GM23338 (cell line): ENCODE data around the gene CAPS. TPM values are rescaled to one million over a fixed set of nuclear protein-coding genes. Genes with fewer than 3 reads are reported as not detected.

Experiments used
- ATAC-seq: fragments of 200-7000 bp; cut with Tn5 transposase; 3 replicates; pipeline ENCODE4 v1.9.1; 2020
- DNase-seq: peaks from one replicate; pipeline ENCODE4 v3.0.0-alpha.2; 2015; ENCODE audit warnings: low spot score
- H2AFZ ChIP-seq: fragments of 200-600 bp; sonication (generic); 2 replicates; pipeline ENCODE4 v1.8.0; 2016; ENCODE audit warnings: antibody characterized with exemption, mild to moderate bottlenecking, moderate library complexity
- H3F3A ChIP-seq: fragments of 200-600 bp; sonication (generic); replicated peaks from 2 replicates; pipeline ENCODE4 v1.8.0; 2017; ENCODE audit warnings: antibody characterized with exemption, mixed run types, low read depth
- H3K27ac ChIP-seq: fragments of 200-600 bp; sonication (generic); 2 replicates; pipeline ENCODE4 v1.6.1; 2016; ENCODE audit warnings: low read depth
- H3K27me3 ChIP-seq: fragments of 200-600 bp; sonication (generic); 2 replicates; pipeline ENCODE4 v1.8.0; 2016; ENCODE audit warnings: mild to moderate bottlenecking, mixed run types, moderate library complexity; ENCODE audit not compliant: insufficient read depth
- H3K36me3 ChIP-seq: fragments of 200-600 bp; sonication (generic); 2 replicates; pipeline ENCODE4 v1.8.0; 2016; ENCODE audit warnings: mild to moderate bottlenecking; ENCODE audit not compliant: insufficient read depth
- H3K4me1 ChIP-seq: fragments of 200-600 bp; sonication (generic); 2 replicates; pipeline ENCODE4 v1.8.0; 2016; ENCODE audit warnings: mild to moderate bottlenecking, moderate library complexity; ENCODE audit not compliant: insufficient read depth
- H3K4me2 ChIP-seq: fragments of 200-600 bp; sonication (generic); 2 replicates; pipeline ENCODE4 v1.7.1; 2017; ENCODE audit warnings: mixed run types
- H3K4me3 ChIP-seq: fragments of 200-600 bp; sonication (generic); 2 replicates; pipeline ENCODE4 v1.6.1; 2016; ENCODE audit warnings: mixed run types
- H3K79me2 ChIP-seq: fragments of 200-600 bp; sonication (generic); replicated peaks from 2 replicates; pipeline ENCODE4 v1.8.0; 2017; ENCODE audit warnings: mild to moderate bottlenecking; ENCODE audit not compliant: insufficient read depth
- H3K9me2 ChIP-seq: fragments of 200-600 bp; sonication (generic); 2 replicates; pipeline ENCODE4 v1.8.0; 2017; ENCODE audit not compliant: insufficient read depth
- H4K20me1 ChIP-seq: fragments of 200-600 bp; sonication (generic); replicated peaks from 2 replicates; pipeline ENCODE4 v1.8.0; 2017; ENCODE audit warnings: mild to moderate bottlenecking; ENCODE audit not compliant: insufficient read depth
- H3K27ac Mint-ChIP-seq: 2 replicates; pipeline ENCODE4 v1.8.0; 2020; ENCODE audit warnings: inconsistent platforms, mild to moderate bottlenecking, moderate library complexity, mixed read lengths
- H3K27me3 Mint-ChIP-seq: 3 replicates; pipeline ENCODE4 v1.8.0; 2022; ENCODE audit warnings: low read depth, mild to moderate bottlenecking, moderate library complexity, mixed read lengths, inconsistent platforms; ENCODE audit not compliant: insufficient read depth, poor library complexity
- H3K36me3 Mint-ChIP-seq: 3 replicates; pipeline ENCODE4 v1.8.0; 2021; ENCODE audit warnings: low read depth, mild to moderate bottlenecking, inconsistent platforms, moderate library complexity, mixed read lengths
- H3K4me1 Mint-ChIP-seq: 3 replicates; pipeline ENCODE4 v1.8.0; 2020; ENCODE audit warnings: mild to moderate bottlenecking, inconsistent platforms, mixed read lengths
- H3K4me3 Mint-ChIP-seq: 3 replicates; pipeline ENCODE4 v1.8.0; 2021; ENCODE audit warnings: moderate library complexity, mild to moderate bottlenecking, inconsistent platforms, mixed read lengths
- H3K9me3 Mint-ChIP-seq: 3 replicates; pipeline ENCODE4 v1.8.0; 2020; ENCODE audit warnings: moderate library complexity, mild to moderate bottlenecking, inconsistent platforms, mixed read lengths
- CREB1 ChIP-seq: fragments of 250-450 bp; sonication (Bioruptor Pico); IDR thresholded peaks from 2 replicates; pipeline ENCODE4 v1.5.0; 2020; ENCODE audit warnings: low read depth, mild to moderate bottlenecking, moderate library complexity
- EZH2phosphoT487 ChIP-seq: fragments of 200-600 bp; sonication (generic); IDR thresholded peaks from one replicate; pipeline ENCODE4 v1.8.1; 2018; ENCODE audit warnings: antibody characterized with exemption; ENCODE audit not compliant: unreplicated experiment
- POLR2AphosphoS5 ChIP-seq: IDR thresholded peaks from 2 replicates; pipeline ENCODE4 v1.6.1; 2016; ENCODE audit warnings: antibody characterized with exemption, low read depth
- STAT1 ChIP-seq: IDR thresholded peaks from one replicate; pipeline ENCODE4 v1.6.1; 2016; ENCODE audit warnings: antibody characterized with exemption; ENCODE audit not compliant: unreplicated experiment
- ZNF114 ChIP-seq: fragments of 250-450 bp; sonication (Bioruptor Pico); IDR thresholded peaks from 2 replicates; pipeline ENCODE4 v1.5.0; 2020; ENCODE audit warnings: mild to moderate bottlenecking, moderate library complexity
- ZNF331 ChIP-seq: fragments of 250-450 bp; sonication (Bioruptor Pico); IDR thresholded peaks from 2 replicates; pipeline ENCODE4 v1.5.0; 2020; ENCODE audit warnings: low read depth, mild to moderate bottlenecking, moderate library complexity
- polyA plus RNA-seq: library from polyadenylated mRNA; unstranded; fragments of >200 nt; fragmentation: Nextera tagmentation; extraction: Ambion mirVana; gene quantifications from 2 replicates; pipeline ENCODE4 v1.2.1, GENCODE V29; 2016
- total RNA-seq: library from RNA; depleted of rRNA; stranded (reverse); fragments of >200 nt; shearing (Covaris generic); gene quantifications from 2 replicates; pipeline ENCODE4 v1.2.3, GENCODE V29; 2014
- TF ChIP-seq, protein P1 (sequence below): IDR thresholded peaks from one replicate; pipeline ENCODE4 v1.6.1; 2018; ENCODE audit warnings: antibody characterized with exemption; ENCODE audit not compliant: unreplicated experiment
- TF ChIP-seq, protein P2 (sequence below), 2 experiments: fragments of 200-600 bp in 1 of 2; sonication (generic) in 1 of 2; conservative IDR thresholded peaks; 2 replicates each; pipeline versions ENCODE4 v1.5.1 to v1.6.1; 2016 to 2017; ENCODE audit warnings: antibody characterized with exemption in 2 of 2, low read depth in 2 of 2, mild to moderate bottlenecking in 2 of 2, moderate library complexity in 1 of 2
- TF ChIP-seq, protein P3 (sequence below): IDR thresholded peaks from 2 replicates; pipeline ENCODE4 v1.6.1; 2016; ENCODE audit warnings: antibody characterized with exemption

The CAPS gene
- total and polyA plus RNA-seq, 2 experiments from 2014 or later = 1.5 to 3.2 TPM

DNA sequence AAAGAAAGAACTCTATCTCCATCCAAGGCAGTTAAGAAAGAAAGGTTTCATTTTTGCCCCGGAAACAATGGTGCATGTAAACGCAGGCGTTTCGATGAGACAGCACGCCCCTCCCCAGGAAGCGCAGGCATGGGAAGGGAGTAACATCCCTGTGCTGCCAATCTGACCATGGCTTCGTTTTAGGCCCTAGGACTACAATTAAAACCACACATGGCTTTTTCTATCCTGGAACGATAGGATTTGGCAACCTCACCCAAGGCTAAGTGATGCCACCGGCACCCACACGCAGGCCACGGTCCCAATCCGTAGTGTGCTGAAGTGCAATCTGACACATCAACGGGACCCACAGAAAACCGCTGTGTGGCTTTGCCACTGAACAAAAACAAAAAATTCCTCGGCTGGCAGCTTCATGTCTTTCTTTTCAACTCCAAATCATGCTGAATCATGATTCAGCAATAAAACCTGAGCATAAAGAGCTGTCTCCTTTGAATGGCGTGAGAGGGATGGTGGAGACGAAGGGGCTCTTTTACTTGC is 39.7 kb downstream of the CAPS start:
- H3K4me3 Mint-ChIP-seq = no peak overlapping the region; the same call in 2 of the 3 replicates
- peaks cover 6% of the 10 kb centered on the region for H3K36me3 ChIP-seq
- no peak overlapping the region for H2AFZ ChIP-seq
- H3F3A ChIP-seq = peaks cover 11% of the 10 kb centered on the region; the same call in 1 of the 2 replicates
- H4K20me1 ChIP-seq = peaks cover 62% of the 10 kb centered on the region
- no peaks in the 10 kb centered on the region for H3K9me2 ChIP-seq
- no peaks in the 10 kb centered on the region for H3K27me3 ChIP-seq
- peak overlapping the region; percentile 42 for H3K27ac Mint-ChIP-seq
- H3K4me2 ChIP-seq = peak overlapping the region; percentile 36
- peak overlapping the region; percentile 86 for H3K27ac ChIP-seq
- peaks cover 97% of the 10 kb centered on the region for H3K79me2 ChIP-seq
- no peaks in the 10 kb centered on the region for H3K9me3 Mint-ChIP-seq
- peaks cover 17% of the 10 kb centered on the region for H3K36me3 Mint-ChIP-seq
- H3K4me1 Mint-ChIP-seq = peaks cover 94% of the 10 kb centered on the region
- peaks cover 99% of the 10 kb centered on the region for H3K4me1 ChIP-seq
- ATAC-seq (no peak), DNase-seq (no peak)
- peak overlapping the region; percentile 23; the same call in 1 of the 2 replicates for H3K4me3 ChIP-seq
- H3K27me3 Mint-ChIP-seq = peaks cover 27% of the 10 kb centered on the region
- TF ChIP-seq, protein P1, sequence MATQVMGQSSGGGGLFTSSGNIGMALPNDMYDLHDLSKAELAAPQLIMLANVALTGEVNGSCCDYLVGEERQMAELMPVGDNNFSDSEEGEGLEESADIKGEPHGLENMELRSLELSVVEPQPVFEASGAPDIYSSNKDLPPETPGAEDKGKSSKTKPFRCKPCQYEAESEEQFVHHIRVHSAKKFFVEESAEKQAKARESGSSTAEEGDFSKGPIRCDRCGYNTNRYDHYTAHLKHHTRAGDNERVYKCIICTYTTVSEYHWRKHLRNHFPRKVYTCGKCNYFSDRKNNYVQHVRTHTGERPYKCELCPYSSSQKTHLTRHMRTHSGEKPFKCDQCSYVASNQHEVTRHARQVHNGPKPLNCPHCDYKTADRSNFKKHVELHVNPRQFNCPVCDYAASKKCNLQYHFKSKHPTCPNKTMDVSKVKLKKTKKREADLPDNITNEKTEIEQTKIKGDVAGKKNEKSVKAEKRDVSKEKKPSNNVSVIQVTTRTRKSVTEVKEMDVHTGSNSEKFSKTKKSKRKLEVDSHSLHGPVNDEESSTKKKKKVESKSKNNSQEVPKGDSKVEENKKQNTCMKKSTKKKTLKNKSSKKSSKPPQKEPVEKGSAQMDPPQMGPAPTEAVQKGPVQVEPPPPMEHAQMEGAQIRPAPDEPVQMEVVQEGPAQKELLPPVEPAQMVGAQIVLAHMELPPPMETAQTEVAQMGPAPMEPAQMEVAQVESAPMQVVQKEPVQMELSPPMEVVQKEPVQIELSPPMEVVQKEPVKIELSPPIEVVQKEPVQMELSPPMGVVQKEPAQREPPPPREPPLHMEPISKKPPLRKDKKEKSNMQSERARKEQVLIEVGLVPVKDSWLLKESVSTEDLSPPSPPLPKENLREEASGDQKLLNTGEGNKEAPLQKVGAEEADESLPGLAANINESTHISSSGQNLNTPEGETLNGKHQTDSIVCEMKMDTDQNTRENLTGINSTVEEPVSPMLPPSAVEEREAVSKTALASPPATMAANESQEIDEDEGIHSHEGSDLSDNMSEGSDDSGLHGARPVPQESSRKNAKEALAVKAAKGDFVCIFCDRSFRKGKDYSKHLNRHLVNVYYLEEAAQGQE = no peak
- TF ChIP-seq, protein P2, sequence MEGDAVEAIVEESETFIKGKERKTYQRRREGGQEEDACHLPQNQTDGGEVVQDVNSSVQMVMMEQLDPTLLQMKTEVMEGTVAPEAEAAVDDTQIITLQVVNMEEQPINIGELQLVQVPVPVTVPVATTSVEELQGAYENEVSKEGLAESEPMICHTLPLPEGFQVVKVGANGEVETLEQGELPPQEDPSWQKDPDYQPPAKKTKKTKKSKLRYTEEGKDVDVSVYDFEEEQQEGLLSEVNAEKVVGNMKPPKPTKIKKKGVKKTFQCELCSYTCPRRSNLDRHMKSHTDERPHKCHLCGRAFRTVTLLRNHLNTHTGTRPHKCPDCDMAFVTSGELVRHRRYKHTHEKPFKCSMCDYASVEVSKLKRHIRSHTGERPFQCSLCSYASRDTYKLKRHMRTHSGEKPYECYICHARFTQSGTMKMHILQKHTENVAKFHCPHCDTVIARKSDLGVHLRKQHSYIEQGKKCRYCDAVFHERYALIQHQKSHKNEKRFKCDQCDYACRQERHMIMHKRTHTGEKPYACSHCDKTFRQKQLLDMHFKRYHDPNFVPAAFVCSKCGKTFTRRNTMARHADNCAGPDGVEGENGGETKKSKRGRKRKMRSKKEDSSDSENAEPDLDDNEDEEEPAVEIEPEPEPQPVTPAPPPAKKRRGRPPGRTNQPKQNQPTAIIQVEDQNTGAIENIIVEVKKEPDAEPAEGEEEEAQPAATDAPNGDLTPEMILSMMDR (conservative IDR thresholded peaks at IDR 0.05; ENCODE audit: low read depth in 2 of 2) = no peak
- TF ChIP-seq, protein P3, sequence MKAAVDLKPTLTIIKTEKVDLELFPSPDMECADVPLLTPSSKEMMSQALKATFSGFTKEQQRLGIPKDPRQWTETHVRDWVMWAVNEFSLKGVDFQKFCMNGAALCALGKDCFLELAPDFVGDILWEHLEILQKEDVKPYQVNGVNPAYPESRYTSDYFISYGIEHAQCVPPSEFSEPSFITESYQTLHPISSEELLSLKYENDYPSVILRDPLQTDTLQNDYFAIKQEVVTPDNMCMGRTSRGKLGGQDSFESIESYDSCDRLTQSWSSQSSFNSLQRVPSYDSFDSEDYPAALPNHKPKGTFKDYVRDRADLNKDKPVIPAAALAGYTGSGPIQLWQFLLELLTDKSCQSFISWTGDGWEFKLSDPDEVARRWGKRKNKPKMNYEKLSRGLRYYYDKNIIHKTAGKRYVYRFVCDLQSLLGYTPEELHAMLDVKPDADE = no peak
- TF ChIP-seq ZNF114 = no peak
- no peak for TF ChIP-seq ZNF331 (CRISPR knock-in tag)
- TF ChIP-seq POLR2AphosphoS5 = no peak
- TF ChIP-seq EZH2phosphoT487 = no peak
- TF ChIP-seq STAT1 = no peak

DNA sequence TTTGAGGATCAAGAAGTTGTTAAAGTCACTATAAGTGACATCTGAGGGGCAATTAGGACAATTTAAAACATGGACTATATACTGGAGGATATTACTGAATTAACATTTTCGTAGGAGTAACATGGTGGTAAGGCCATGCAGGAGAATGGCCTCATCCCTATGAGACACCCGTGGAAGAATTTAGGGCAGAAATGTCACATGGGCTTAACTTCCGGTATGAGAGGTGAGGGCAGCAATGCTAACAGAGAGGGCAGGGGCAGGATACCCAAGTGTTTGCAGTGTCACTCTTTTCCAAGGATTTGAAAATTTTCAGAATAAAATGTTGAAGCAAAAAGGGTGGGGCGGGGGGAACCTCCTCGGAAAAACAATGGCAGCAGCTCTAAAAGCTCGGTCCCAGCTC is 40.2 kb downstream of the CAPS start:
- Histone ChIP-seq H3K27me3 (no peaks in the 10 kb centered on the region), H3K4me3 (0 out of 2 replicates have a peak overlapping the region, but pooled peaks have one; percentile 23), H3K36me3 (peaks cover 6% of the 10 kb centered on the region), H3K27ac (peak overlapping the region; percentile 86), H4K20me1 (peaks cover 61% of the 10 kb centered on the region), H3K79me2 (peaks cover 97% of the 10 kb centered on the region), H2AFZ (no peak overlapping the region), H3F3A (peaks cover 11% of the 10 kb centered on the region; the same call in 1 of the 2 replicates), H3K4me2 (peak overlapping the region; percentile 36), H3K4me1 (peaks cover 95% of the 10 kb centered on the region), H3K9me2 (no peaks in the 10 kb centered on the region)
- H3K9me3 Mint-ChIP-seq = no peaks in the 10 kb centered on the region
- DNase-seq (no peak), ATAC-seq (no peak)
- H3K27me3 Mint-ChIP-seq = peaks cover 31% of the 10 kb centered on the region
- no peak for TF ChIP-seq CREB1 (CRISPR knock-in tag)
- peaks cover 12% of the 10 kb centered on the region for H3K36me3 Mint-ChIP-seq
- no peak overlapping the region; the same call in 2 of the 3 replicates for H3K4me3 Mint-ChIP-seq
- H3K4me1 Mint-ChIP-seq = peaks cover 94% of the 10 kb centered on the region
- H3K27ac Mint-ChIP-seq = peak overlapping the region; percentile 42
